IPS-11a (cell line): ENCODE measurements around the gene GSG1L.
"Not testable (repeated sequence)": the region's sequence is repeated elsewhere in the genome, so short reads cannot be mapped to it uniquely, and the experiment has no call there.

Experiments
- H3K4me3 ChIP-seq: one replicate; pipeline ENCODE4 v1.5.1; 2013; ENCODE audit warnings: low read depth, low read length, control low read depth

Gene GSG1L

DNA sequence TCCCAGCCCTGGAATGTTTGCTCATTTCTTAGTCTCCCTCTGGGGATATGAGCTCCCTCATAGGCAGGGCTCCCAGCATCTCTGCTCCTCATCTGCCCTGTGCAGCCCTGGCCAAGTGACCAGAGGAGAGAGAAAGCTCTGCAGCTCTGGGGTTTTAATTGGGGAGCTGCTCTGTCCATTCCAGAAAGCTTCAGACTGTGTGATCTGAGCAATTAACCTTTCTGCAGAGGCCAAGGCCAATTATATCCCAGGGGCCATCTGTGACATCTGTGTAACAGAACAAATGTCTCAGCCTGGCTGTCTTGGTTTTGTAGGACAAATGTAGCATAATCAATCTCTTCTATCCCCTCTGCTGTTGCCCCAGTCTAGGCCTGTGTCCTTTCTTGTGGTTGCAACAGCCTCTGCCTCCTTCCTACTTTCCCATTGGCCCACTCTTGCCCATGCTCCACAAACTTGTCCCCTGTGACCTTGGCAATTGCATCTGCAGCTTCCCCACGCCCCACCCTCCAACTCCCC is 156.0 kb downstream of the GSG1L start:
- no peak overlapping the region for H3K4me3 ChIP-seq

DNA sequence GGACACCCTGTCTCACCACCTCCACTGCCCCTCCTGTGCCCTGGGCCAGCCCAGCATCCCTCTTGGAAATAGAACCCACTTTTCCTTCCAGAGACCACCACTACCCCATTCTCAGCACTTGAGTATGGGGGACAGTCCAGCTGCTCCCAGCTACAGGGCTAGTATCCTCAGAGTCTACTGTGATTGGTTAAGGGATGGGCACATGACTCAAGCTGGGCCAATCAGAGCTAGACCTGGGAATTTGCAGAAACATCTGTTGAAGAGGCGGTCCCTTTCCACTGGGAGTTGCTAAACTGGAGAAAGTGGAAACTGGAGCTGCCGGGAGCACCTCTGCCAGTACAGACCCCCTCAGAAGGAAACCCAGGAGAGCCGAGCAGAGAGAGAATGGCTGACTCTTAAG is 156.6 kb downstream of the GSG1L start:
- H3K4me3 ChIP-seq: no peak overlapping the region

DNA sequence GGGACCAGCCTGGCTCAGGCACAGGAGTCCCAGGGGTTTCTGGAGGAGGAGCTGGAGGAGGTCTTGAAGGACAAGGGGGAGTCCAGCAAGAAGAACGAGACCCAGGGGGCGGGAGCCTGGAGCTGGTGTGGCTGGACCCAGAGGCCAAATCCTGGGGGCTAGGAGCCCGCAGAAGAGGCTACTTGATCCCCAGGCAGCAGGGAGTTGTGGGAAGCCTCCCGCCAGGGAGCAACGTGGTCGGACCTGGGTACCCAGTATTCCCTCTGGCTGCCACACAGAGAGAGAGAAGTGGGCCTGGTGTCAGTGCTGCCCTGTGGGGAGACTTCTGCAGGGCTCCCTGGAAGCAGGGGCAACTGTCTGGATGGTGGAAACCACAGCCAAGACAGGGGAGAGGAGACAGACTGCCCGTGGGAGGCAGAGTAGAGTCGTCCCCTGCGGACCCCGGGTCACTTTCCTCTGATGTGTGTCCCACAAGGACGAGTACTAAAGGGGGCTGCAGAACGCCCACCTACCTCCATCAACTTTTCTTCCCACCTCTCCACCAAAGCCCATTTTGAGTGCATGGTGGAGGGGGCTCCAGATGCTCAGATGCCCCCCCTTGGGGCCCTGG is 160.4 kb downstream of the GSG1L start:
- H3K4me3 ChIP-seq: no peak overlapping the region

DNA sequence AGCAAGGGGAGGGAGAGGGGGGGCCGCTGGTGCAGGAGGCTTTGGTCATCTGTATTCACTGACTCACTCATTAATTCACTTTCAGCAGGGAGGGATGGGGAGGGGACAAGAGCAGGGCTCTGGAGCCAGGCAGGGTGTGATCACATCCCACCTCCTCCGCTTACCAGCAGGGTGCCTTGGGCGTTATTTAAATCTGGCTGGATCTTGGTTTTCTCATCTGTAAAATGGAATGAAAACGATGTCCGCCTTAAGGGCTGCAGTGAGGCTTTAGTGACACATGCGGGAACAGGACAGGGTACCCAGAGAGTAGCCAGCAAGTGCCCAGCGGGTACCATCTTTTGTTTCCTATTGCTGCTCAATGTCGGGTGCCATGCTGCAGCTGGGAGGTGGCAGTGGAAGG is 161.0 kb downstream of the GSG1L start:
- H3K4me3 ChIP-seq: no peak overlapping the region

DNA sequence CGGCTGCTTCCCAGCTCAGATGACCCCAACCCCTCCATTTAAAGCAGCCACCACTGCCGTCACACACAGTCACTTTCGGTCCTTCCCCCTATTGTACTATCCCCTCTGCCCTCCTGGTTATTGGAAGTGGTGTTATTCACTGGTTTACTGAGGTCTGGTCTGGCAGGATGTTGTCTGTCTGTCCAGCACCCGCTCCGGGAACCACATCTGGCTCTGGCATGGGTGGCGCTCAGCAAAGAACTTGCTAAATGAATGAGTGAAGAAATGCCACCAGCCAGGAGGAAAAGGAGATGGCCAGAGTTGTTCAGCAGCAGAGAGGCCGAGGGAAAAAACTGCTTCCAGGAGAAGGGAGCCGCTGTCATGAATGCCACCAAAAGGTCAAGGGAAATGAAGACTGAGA is 161.6 kb downstream of the GSG1L start:
- no peak overlapping the region for H3K4me3 ChIP-seq

DNA sequence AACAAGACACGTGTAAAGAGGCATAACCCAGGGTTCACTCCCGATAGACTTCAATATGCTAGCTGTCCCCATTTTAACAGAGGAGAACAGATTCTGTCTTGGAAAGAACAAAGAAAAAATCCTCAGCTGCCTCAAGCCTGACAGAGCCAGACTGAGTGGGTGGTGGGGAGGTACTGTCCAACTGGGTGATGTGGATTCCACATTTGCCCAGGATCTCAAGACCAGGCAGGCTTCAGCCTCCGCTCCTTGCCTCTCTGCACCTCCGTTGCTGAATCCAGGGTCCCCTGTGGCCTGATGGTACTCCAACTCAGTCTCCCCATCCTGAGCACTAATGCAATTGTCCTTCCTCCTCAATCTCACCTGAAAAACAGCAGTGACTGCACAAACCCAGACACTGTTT is 163.8 kb downstream of the GSG1L start:
- H3K4me3 ChIP-seq: no peak overlapping the region

DNA sequence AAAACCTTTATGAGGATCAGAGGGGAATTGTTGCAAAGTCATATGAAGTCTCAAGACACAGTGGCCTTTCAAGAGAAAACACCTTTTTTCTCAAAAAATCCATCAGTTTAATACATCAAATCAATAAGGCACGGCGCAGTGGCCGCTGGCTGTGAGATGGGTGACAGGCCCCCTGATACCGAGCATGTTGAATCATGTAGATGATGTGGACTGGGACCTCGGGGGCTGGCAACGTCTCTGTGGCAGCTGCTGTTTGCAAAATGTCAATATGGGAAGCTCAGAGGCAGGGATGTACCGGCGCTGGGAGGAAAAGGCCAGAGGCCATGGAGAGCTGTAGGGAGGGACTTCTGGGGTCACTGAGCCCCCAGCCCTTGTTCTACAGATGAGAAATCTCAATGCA is 169.1 kb downstream of the GSG1L start:
- H3K4me3 ChIP-seq: no peak overlapping the region

DNA sequence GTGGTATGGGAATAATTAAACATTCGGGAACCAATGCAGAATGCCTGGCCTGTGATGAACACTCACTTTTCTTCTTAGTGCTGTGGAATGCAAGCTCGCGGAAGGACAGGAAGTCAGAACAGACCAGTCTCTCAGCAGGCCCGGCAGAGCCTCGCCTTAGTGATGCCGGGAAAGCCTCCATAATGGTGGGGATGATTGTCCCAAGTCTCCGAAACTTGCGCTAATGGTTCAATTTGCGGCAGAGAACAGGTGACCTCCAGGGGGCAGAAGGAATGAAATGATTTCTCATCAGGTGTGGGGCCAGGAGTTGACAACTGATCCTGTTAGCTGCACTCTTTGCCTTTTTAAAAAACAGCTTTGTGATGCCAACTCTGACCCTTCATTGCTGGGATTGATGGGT is 170.6 kb downstream of the GSG1L start:
- H3K4me3 ChIP-seq: no peak overlapping the region

DNA sequence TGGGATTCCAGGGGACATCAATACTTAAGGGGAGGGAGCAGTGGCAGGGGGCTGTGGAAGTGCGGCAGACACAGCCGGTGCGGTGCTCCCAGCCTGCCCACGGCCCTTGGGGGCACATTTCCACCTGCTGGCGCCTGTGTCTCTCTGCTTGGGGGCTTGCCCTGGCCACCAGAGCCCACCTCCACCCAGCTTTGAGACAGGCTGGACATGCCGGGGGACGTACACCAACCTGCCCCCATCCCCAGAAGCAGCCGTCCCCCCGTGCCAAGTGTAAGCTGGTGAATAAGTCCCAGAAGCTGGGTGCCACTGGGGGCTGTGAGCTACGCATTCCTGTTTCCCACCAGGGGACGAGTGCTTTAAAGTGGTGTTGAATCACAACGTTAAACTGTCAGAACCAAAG is 172.6 kb downstream of the GSG1L start:
- no peak overlapping the region for H3K4me3 ChIP-seq

DNA sequence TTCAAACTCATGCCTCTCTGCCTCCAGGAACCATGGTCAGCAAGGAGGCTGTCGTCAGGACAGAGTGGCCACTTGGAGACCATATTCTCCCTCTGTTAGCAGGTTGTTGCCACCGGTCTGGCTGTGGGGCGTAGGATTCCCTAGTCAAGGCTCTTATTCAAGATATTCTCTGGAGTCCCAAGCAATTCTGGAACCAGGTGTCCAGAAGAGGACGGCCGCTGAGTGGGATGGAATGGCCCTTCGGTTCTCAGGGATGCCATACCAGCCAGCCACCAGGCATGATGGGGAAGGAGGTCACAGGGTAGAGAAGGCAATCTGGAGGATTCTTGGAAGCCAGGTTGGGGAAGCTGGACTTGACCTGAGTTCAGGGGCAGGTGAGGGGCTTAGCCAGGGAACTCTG is 173.5 kb downstream of the GSG1L start:
- no peak overlapping the region for H3K4me3 ChIP-seq

DNA sequence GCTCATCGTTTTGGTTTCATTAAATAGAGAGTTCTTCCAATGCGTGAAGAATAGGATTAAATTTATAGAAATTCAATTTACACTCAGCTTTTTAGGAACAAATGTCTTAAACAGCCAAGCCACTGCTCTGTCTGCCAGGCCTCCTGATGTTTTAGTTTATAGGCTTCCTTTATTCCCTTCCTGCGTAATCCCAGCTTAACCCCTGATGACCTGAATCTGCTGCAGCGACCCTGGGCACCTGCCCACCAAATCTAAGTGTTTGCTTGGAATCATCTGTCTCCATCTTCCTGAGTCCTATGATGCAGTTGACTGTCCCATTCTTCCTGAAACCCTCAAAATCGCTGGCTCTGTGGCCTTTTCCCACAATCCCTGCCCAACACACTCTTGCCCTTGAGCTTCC is 179.9 kb downstream of the GSG1L start:
- H3K4me3 ChIP-seq: no peak overlapping the region

DNA sequence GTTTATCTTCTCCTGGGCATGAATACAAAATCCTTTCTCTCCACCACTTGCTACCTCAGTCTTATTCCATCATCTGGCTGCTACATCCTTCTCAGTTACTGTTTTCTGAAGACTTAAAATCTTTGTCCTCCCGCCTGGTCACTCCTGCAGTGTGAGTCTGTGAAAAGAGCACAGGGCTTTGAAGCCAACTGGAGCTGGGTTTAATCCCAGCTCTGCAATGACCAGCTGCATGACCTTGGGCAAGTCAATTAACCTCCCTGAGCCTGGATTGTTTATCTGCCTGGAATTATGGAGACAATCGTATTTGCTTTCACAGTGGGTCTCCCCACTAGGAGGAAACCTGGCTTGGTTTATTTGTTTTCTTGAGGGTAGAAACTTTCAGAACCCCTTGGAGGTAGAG is 183.2 kb downstream of the GSG1L start:
- no peak overlapping the region for H3K4me3 ChIP-seq

DNA sequence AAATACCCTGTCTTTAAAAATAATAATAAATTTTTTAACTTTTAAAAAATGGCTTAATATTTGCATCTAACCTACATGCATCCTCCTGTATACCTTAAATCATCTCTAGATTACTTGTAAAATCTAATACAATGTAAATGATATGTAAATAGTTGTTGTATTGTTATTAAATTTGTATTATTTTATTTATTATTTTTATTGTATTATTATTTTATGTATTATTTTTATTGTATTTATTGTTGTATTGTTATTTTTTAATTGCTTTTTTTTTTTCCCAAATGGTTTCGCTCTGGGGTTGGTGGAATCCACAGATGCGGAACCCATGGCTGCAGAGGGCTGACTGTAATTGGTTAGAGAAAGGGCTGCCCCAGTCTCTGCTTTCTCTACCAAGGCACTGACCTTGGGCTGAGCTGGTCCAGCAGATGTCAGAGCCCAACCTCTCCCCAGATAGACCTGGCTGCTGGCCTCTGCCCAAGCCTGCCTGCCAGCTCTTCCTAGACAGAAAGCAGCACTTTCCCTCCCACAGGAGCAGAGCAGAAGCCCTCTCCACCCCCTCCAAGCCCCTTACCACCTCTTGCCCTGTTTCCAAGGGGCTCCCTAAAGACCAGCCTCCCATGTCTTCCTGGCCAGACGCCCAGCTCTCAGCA is 183.8 kb downstream of the GSG1L start:
- H3K4me3 ChIP-seq: no peak overlapping the region

DNA sequence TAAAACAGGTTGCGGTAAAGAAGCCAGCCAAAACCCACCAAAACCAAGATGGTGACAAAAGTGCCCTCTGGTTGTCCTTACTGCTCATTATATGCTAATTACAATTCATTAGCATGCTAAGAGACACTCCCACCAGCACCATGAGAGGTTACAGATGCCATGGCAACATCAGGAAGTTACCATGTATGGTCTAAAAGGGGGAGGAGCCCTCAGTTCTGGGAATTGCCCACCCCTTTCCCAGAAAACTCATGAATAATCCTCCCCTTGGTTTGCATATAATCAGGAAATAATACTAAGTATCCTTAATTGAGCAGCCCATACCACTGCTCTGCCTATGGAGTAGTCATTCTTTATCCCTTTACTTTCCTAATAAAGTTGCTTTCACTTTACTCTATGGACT is 190.9 kb downstream of the GSG1L start:
- not testable (repeated sequence) for H3K4me3 ChIP-seq

DNA sequence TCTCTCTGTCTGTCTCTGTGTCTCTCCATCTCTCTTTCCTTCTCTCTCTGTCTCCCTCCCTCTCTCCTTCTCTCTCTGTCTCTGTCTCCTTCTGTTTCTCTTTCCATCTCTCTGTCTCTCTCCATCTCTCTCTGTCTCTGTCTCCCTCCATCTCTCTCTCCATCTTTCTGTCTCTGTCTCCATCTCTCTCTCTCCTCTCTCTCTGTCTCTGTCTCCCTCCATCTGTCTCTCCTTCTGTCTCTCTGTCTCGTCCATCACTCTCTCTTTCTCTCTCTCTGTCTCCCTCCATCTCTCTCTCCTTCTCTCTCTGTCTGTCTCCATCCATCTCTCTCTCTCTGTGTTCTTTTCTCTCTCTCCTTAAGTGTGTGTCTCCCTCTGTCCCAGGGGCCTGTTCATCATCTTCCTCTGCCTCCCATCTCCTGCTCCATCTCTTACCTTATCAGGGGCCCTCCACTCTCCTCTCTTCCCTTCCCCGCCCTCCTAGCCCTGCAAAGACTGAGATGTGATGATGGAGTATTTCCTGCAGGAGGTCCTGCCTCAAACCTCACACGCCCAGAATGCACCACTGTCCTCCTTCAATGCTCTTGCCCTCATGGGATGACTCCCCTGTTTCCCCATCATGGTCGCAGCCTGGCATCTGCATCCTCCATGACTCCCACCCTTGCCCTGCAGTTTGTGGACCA is 193.3 kb downstream of the GSG1L start:
- H3K4me3 ChIP-seq: no peak overlapping the region

DNA sequence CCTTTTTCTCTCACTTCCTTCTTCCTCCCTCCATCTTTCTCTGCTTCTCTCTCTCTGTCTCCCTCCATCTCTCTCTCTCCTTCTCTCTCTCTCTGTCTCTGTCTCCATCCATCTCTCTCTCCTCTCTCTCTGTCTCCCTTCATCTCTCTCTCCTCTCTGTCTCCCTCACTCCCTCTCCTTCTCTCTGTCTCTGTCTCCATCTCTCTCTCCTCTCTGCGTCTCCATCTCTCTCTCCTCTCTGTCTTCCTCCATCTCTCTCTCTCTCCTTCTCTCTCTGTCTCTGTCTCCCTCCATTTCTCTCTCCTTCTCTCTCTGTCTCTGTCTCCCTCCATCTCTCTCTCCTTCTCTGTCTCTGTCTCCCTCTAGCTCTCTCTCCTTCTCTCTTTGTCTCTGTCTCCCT is 194.1 kb downstream of the GSG1L start:
- H3K4me3 ChIP-seq: no peak overlapping the region

DNA sequence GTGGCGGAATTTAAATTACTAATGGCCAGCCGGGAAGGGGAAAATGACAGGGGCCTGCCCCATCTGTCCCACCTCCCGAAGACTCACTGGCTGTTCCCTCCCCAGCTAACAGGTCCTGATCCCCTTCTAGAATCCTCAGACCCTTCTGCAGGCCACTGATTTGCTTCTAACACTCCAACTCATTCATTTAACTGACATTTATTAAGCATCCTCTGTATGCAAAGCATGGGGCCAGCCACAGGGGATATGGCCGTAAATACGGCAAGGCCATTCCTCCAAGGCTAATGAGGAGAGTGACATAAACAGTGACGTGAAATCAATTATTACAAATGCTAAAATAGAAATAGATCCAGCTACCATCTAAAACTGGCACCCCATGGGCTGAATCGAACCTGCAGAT is 195.3 kb downstream of the GSG1L start:
- H3K4me3 ChIP-seq: no peak overlapping the region

DNA sequence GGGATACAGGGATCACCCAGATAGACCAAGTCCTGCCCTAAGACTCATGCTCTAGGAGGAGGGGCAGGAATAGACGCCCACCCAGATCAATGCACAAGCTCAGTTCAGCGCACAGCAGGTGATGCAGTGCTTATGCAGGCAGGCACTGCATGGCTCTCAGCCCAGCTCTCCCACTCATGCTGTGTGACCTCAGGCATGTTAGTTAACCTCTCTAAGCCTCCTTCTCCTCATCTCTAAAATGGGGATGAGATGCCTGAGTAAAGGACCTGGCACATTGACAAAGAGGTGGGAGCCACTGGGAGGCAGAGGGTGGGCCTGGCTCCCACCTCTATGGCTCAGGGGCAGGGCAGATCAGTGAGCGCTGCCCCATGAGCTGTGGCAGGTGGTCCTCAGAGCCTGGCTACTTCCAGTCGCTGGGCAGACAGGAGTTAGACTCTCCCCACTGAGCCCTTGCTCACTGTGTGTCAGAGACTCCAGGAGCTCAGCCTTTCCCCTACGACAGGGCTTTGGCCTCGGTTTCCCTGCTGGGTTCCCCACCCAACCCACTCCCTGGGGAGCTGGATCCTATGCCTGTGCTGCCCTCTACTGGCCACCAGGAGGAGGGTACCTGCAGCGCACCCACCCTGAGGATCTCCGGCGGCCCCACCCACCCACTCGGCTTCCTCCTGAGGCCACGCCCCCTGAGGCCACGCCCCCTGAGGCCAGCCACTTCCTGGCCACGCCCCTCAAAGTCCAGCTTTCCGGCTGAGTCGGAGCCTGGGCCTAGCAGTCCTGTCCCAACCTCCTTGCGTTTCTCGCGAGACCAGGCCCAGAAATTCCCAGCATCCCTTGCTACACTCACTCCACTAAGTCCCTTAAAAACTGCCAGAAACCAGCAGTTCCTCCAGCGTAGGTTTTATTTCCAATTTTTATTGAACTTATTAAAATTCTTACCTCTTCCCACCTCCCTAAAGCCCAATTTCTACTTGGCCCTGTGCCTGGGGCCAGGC is 196.1 kb downstream of the GSG1L start:
- no peak overlapping the region for H3K4me3 ChIP-seq

DNA sequence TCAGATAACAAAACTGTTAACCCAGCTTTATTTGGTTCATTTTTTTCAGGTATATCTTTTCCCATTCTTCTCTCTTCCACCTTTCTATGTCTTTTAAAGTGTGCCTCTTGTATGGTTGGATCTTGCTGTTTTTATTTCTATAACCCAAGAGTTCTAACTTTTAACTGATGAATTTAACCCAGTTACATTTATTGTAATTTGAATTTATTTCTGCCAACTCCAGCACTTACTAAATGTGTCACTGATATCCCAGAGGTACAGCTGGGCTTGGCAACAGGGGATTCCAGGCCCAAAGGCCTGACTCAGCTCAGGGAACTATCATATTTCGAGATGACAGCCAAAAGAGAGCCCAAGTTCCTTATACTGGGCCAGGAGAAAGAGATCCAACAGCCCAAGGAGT is 200.1 kb downstream of the GSG1L start:
- H3K4me3 ChIP-seq: no peak overlapping the region

DNA sequence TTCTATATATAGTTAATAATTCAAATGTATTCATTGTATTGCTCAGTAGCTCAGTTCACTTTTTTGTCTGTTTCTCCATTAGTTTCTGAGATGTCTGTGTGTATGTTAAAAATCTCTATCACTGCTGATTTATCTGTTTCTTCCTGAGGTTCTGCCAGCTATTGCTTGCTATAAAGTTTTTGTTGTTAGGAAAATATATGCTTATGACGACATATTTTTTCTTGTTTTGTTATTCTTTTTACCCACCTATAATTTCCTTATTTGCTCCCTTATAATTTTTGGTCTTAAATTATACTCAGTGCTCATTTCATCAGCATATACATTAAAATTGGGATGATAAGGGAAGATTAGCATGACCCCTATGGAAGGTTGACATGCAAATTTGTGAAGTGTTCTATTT is 200.6 kb downstream of the GSG1L start:
- no peak overlapping the region for H3K4me3 ChIP-seq

DNA sequence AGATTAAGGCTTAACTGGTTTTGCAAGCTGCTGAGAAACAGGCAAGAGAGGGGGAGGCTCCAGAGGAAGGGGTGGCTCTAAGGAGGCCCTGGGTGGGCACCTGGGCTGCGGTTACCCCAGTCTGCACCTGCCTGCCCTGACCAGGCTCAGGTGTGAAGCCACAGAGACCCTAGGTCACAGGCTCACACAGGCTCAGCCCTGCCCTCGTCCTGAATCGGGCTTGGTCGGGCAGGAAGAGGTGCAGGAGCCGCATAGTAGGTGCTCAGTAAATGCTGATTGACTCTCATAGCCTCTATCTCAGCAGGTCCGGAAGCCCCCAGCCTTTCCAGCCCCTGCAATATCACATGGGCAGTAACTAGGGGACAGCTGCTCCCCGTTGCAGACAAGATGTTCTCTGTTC is 203.4 kb downstream of the GSG1L start:
- no peak overlapping the region for H3K4me3 ChIP-seq
